Middle frontal gyrus (tissue), 1 donor: ENCODE measurements around the gene ARID3A.

Source experiments
- DNase-seq: peaks from one replicate; pipeline ENCODE4 v3.0.0-alpha.2; 2015; ENCODE audit warnings: low spot score; ENCODE audit errors: extremely low spot score

Gene ARID3A

DNA sequence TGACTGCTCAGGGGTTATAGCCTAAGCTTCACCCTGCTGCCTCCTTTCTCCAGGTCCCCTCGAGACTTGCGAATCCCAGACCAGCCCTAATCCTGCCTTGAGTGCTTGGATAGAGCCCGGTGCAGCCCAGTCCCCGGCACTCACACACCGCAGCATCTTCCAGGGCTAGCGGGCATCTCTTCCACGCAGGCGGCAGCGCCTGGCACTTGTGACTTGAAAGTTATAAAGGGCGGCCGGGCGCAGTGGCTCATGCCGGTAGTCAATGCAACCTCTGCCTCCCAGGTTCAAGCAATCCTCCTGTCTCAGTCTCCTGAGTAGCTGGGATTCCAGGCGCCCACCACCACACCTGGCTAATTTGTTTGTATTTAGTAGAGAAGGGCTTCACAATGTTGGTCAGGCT lies 60.2 kb downstream of the ARID3A start:
- no peak for DNase-seq

DNA sequence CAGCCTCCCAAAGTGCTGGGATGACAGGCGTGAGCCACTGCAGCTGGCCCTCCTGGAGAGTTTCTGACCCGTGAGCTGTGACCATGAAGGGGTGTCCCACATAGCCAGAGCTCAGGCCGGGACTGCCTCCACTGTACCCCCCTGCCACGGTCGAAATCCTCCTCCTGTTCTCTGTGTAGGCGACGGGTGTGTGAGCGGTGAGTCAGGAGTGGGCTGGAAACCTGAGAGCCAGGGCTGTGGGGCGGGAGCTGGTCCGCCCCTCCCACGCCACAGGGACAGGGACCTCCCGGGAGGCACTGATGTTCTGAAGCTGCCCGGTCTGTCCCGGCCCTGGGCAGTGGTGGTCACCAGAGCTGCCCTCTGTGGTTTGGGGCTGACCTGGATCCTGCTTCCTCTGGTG lies 62.2 kb downstream of the ARID3A start:
- DNase-seq, result no peak

DNA sequence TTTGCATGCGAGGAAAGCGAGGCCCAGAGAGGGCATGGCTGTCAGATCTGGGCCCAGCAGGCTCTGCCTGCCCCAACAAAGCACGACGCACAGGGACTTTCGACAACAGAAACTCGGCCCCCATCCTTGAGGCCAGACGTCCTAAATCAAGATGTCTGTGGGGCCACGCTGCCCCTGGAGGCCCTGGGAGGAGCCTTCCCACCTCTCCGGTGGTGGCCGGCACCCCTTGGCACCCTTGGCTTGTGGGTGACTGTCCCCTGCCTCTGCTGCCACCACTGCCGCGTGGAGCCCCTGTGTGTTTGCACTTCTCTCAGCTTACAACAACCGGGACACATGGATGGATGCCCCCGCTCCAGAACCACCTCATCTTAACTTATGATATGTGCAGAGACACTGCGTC lies 62.7 kb downstream of the ARID3A start:
- DNase-seq, result no peak

DNA sequence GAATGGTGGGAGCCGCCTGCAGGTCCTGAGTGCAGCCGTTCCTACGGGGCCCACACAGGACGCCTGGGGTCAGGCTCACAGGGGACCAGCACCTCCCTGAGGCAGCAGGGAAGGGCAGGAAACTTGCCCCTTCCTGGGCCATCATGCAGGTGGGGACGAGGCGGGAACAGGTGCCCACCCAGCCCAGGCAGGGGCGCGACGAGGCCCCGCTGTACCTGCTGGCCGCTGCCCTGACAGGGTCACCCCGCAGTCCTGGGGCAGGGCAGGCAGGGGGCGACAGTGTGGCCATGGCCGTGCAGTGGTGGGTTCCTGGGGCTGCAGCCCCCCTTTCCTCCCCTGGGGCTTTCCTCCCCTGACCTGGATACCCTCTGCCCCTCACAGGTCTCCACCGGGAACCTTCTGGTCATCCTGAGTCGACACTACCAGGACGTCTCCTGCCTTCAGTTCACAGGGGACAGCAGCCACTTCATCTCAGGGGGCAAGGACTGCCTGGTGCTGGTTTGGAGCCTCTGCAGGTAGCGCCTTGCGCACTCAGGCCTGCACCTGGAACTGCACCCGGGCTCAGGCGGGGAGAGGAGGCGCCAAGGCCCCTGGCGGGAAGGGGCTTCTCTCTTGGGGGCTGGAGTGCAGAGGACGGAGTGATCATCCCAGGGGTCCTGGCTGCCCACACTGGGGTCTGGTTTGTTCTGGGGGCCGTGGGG lies 63.7 kb downstream of the ARID3A start:
- DNase-seq, result no peak

DNA sequence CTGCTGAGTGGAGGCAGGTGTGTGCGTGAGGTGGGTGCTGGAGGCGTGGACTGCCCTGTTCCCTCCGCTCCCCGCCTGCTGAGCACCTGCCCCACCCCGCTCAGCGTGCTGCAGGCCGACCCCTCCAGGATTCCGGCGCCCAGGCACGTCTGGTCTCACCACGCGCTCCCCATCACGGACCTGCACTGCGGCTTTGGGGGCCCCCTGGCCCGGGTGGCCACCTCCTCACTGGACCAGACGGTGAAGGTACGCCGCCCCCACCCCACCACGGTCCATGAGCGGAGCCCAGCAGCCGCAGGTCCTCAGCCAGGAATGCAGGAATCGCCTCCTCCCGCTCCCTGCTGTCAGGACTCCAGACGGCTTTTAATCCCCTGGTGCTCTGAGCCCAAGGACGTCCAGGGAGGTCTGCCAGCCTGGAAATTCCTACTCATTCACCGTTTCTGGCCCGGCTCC lies 64.3 kb downstream of the ARID3A start:
- no peak for DNase-seq

DNA sequence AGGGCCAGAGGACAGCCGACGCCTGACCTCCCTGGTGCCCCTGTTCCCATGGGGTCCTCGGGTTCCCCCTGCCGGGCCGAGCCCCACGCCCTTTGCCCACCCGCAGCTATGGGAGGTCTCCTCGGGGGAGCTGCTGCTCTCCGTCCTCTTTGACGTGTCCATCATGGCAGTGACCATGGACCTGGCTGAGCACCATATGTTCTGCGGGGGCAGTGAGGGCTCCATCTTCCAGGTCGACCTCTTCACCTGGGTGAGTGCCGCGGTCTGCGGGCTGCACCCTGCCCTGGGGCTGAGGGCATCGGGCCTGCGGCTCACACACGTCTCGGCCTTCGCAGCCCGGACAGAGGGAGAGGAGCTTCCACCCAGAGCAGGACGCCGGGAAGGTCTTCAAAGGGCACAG lies 64.9 kb downstream of the ARID3A start:
- no peak for DNase-seq

DNA sequence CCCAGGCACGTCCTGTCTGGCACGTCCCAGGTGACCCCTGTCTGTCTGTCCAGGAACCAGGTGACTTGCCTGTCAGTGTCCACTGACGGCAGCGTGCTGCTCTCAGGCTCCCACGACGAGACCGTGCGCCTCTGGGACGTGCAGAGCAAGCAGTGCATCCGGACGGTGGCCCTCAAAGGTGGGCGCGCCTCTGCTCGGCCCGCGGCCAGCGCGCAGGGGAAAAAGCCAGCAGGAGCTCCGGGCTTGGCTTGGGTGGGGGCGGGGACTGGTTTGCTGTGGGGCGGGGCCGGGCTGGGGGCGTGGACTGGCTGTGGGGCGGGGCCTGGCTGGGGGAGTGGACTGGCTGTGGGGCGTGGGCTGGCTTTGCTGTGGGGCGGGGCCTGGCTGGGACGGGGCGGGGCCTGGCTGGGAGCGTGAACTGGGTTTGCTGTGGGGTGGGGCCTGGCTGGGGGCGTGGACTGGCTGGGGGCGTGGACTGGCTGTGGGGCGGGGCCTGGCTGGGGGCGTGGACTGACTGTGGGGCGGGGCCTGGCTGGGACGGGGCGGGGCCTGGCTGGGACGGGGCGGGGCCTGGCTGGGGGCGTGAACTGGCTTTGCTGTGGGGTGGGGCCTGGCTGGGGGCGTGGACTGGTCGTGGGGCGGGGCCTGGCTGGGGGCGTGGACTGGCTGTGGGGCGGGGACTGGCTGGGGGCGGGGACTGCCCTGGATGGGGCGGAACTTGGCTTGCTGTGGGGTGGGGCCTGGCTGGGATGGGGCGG lies 65.5 kb downstream of the ARID3A start:
- no peak for DNase-seq

DNA sequence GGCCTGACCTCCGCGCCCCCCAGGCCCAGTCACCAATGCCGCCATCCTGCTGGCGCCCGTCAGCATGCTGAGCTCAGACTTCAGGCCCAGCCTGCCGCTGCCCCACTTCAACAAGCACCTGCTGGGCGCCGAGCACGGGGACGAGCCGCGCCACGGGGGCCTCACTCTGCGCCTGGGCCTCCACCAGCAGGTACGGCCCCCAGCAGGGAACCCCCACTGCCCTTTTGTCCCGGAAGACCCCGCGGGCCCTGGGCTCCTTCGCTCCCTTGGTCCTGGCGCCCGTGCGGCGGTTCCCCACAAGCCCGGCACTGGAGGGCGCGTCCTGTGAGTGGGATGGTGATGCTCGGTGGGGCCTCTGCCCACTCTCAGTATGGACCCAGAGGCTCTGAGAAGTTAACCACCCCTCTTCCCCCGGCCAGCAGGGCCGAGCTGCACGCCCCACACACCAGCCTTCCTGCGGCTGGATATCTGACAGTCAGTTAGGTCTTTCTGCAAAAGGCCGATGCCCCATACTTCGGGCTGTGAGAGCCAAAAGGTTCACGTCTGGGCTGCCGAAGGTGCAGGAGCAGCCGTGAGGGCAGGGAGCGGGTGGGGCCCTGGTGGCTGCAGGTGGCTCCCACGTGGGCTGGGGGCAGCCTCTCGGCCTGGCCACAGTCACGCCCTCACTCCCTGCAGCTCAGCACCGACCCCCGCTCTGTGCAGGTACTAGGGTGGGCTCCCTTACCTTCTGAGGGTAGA lies 66.3 kb downstream of the ARID3A start:
- no peak for DNase-seq

DNA sequence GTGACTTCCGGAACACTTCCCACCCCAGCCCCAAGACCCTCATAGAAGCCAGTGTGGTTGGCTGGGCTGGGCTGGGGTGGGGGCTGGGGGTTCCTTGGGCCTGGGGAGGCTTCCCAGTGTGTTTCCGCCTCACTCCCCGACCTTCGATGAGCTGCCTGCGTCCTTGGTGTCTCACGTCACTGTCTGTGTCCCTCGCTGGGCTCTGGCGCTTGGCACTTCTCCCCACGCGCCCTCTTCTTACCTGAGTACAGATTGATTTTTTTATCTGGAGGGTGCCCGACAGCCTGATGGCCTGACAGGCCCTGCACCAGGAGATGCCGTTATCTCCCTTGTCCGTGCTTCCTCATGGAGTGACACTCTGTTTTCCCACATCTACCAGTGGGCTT lies 66.8 kb downstream of the ARID3A start:
- DNase-seq, result no peak

DNA sequence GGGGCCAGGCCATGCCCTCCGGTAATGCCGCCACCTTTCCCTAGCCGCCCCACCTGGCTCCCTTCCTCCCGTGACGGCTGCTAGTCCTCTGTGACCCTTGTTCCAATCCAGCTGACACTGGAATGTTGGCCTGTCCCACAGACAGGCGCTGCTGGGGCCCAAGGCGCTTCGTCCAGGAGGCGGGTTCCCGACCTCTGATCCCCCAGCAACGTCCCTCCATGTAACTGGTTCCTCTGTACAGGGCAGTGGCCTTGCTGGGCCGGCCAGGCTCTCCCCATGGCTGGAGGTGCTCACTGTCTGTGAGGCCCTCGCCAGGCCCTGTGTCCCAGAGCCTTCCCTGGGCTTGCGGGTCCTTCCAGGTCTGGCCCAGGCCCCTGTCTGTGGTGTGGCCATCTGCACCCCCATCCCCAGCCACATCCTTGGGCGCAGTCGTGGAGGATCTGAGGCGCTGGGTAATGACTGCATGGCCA lies 67.6 kb downstream of the ARID3A start:
- DNase-seq, result no peak

DNA sequence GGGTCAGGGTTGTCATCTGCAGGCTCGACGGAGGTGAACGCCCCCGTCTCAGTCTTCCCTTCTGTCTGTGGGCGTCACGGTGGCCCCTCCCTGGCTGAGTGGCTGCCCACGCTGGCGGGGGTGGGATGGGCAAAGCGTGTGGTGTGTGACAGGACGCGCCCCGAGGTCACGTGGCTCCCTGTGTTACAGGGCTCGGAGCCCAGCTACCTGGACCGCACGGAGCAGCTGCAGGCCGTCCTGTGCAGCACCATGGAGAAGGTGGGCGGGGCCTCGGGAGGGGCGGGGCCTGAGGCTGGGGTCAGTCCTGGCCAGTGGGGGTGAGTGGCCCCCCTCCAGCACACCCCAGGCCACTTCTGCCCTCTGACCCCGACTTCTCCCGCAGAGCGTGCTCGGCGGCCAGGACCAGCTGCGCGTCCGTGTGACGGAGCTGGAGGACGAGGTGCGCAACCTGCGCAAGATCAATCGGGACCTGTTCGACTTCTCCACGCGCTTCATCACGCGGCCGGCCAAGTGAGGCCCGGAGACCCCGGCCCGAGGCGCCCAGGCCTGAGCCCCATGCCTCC lies 68.1 kb downstream of the ARID3A start:
- no peak for DNase-seq

DNA sequence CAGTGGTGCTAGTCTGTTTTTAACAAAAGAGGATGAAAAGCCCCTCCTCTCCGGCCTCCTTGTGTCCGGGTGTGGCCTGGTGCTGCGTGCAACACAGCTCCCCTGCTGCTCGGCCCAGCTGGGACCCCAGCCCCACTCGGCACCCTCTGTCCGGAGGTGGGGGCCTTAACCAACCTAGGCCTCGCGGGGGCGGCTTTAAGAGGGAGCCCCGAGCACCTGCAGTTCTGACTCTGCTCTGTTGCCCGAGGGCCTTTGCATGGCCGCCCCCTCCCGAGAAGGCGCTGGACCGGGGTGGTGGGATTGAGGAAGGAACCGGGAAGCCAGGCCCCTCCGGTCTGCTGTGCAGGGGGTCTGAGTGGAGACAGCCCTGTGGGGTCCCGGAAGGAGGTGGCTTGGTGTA lies 68.7 kb downstream of the ARID3A start:
- no peak for DNase-seq

DNA sequence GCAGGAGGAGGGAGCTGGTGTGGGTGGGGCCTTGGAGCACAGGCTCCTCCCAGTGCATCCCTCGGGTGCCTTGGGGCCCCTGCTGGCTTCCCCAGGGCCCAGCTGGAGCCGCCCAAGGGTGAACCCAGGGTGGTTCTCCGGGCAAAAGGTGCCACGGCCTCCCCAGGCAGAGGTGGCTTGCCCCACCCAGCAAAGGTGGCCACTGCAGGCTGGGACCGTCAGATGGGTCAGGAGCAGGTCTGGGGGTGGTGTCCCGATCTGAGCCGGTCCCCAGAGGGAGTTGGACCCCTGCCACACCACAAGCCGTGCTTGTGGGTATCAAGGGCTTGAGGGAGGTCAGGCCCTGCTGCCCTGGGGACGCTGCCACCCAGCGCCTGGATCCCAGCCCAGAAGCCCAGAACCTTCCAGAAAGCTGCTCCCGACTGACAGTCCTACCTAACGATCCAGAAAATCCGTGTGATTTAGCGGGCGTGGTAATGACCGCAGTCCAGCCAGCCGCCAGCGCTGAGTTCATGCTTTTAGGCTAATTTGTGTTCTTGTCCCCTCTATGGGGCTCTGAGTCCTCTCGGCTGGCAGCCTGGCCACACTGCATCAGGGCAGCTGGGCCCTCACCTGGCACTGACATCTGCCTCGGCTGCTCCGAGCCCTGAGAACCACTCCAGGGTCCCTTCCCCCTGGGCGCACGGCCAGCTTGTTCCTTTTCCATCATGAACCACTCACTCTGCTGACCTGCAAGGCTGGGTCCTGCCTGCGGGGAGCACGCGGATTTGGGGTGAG lies 69.4 kb downstream of the ARID3A start:
- no peak for DNase-seq

DNA sequence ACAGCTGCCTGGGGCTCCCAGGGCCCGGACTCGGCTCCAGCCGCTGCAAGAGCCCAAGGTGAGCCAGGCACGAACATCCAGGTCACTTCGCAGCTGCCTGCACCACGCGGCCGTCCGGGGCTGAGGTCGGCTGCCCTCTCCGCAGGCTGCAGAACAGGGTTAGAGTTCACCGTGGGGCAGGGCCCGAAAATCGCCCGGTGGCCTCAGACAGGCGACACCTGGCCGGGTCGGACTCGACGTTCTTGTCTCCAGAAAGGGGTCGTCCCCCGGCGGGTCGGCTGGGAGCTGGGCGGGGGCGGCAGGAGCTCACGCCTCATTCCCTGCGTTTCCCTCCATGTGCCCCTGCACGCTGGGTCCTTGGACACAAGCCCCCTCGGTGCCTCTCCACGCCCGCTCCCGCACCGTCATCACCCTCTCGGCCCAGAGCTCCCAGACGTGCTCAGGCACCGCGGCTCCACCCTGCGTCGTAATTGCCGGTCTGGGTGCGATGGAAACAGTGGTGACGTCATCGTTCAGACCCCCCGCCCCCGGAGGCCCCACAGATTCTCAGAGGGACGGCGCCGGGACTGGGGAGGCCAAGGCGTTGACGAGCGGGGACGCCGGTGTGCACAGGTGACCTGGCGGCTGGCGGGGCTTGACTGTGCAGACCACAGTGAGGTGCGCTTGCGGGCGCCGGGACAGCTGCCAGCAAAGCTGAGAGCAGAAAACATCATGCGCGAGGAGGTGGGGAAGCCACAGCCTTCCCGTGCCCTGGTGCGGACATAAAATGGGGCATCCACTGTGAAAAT lies 70.4 kb downstream of the ARID3A start:
- DNase-seq, result no peak

DNA sequence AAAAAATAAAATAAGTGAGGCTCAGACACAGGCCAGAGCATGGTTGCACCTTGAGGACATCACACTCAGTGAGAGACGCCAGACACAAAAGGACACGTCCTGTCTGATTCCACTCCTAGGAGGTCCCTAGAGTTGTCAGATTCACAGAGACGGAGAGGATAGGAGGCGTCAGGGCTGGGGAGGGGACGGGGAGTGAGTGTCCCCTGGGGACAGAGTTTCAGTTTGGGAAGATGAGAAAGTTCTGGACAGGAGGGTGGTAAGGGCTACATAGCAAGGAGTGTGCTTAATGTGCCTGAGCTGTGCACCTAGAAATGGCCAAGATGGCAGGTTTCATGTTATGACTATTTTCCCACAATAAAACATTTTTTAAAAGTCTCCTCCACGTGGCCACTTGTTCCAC lies 72.2 kb downstream of the ARID3A start:
- no peak for DNase-seq

DNA sequence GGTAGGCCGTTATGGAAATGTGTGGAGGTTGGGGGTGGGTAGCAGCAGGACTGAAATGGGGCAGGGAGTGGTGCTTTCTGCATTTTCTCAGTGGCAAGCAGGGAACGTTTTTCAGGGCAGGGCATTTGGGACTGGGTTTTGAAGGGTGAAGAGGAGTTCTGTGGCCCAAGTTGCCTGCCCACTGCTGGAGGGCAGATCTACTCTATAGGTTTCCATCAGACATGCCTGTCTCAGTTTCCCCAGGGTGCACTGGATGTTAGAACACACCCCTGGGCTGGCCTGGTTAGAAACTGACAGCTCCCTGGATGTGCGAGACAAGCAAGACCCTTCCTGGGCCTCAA lies 73.5 kb downstream of the ARID3A start:
- no peak for DNase-seq

DNA sequence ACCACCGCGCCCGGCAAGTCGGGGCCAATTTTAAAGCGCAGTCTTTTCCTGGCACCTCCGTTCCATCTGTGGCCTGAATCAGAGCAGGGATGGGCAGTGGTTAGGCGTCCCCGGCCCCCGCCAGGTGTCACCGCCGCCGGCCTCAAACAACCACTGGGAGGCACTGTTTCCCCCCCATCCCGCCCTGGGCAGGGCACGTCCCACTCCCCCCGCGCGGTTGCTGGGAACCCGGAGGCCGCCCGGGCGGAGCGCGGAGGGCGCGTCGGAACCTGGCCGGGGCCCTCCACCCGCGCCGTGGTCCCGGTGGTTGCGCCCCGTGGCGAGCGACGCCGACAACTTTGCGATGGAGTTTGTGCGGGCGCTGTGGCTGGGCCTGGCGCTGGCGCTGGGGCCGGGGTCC lies 74.3 kb downstream of the ARID3A start, which contains the start of gene GRIN3B:
TSS of gene GRIN3B (plus strand) at position 325 of the 400 bp plus-strand sequence. CDS start at position 344, 19 bp downstream.
- no peak for DNase-seq

DNA sequence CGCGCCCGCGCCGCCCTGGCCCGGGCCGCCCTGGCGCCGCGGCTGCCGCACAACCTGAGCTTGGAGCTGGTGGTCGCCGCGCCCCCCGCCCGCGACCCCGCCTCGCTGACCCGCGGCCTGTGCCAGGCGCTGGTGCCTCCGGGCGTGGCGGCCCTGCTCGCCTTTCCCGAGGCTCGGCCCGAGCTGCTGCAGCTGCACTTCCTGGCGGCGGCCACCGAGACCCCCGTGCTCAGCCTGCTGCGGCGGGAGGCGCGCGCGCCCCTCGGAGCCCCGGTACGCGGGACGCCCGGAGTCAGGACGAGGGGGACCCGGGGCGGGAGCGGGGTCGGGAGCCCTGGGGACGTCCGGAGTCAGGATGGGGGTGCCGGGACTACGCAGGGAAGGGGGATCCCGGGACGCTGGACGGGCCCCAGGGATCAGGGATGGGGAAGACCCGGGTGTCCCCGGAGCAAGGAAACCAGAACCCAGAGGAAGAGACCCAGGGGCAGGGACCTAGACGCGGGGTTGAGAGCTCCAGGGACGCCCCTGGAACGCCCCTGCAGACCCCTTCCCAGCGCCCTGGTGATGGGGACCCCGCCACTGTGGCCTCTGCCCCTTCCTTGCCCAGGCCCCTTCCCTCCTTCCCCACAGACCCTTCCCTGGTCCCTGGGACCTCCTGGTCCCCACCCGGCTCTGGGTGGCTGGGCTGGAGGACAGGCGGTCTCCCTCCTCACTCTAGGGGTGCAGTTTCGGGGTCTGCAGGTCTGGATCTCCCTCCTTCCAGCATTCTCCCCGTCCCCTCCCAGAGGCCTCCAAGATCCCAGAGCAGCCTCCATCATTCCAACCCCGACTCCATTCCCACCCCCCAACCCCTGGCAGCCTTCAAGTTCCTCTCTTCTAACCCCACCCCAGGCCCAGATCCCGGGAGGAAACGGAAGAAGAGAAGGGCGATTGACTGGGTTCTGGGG lies 75.0 kb downstream of the ARID3A start:
- no peak for DNase-seq

DNA sequence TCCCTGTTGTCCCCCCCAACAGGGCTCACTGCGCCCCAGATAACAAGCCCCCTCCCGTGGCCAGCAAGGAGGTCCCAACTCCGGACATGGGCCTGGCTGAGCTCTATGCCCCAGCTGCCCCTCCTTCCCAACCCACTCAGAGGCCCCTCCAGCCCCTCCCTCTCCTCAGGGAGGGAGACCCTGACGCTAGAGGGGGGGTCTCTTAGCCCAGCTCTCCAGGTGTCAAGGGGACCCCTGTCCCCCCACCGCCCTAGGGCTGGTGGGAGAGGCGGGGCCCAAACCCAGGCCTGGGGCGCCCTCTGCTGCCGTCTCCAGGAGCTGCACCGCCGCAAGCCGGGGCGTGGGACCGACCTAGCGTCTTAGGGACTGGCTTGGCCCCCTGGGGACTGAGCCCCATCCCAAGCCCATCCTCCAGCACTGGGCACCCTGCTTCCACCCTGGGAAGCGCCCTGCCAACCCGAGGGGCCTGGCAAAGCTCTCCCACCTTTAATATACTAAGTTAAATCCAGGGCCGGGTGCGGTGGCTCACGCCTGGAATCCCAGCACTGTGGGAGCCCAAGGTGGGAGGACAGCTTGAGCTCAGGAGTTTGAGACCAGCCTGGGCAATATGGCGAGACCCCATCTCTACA lies 75.8 kb downstream of the ARID3A start:
- no peak for DNase-seq
